Heart left ventricle (tissue), 16 donors: ENCODE measurements around the gene ANKMY2. TPM values are rescaled to one million over a fixed set of nuclear protein-coding genes. Genes with fewer than 3 reads are reported as not detected.

Experiments
- ATAC-seq, 4 donors: fragments of 200-7000 bp; cut with Tn5 transposase; one replicate each; pipeline ENCODE4 v1.9.1; 2020 to 2022; ENCODE audit warnings: moderate library complexity in 4 of 4, mild to moderate bottlenecking in 3 of 4, moderate number of reproducible peaks in 1 of 4
- DNase-seq, 5 donors: peaks; one replicate each; pipeline ENCODE4 v3.0.0-alpha.2; 2020
- H3K27ac ChIP-seq, 12 donors: fragments of 200-600 bp; sonication (generic) in 4 of 12; one replicate each; pipeline versions ENCODE4 v1.5.0 to v1.8.0; 2016 to 2022; ENCODE audit warnings: mild to moderate bottlenecking in 2 of 12
- H3K27me3 ChIP-seq, 9 donors: fragments of 200-600 bp; sonication (generic) in 2 of 9; one replicate each; pipeline versions ENCODE4 v1.5.1 to v1.8.0; 2016 to 2022; ENCODE audit warnings: mild to moderate bottlenecking in 3 of 9
- H3K36me3 ChIP-seq, 9 donors: fragments of 200-600 bp; sonication (generic) in 2 of 9; one replicate each; pipeline versions ENCODE4 v1.5.0 to v1.8.0; 2018 to 2022; ENCODE audit warnings: mild to moderate bottlenecking in 2 of 9
- H3K4me1 ChIP-seq, 12 donors: fragments of 200-600 bp; sonication (generic) in 4 of 12; one replicate each; pipeline versions ENCODE4 v1.5.0 to v1.8.0; 2016 to 2022; ENCODE audit warnings: mild to moderate bottlenecking in 3 of 12
- H3K4me3 ChIP-seq, 12 donors: fragments of 200-600 bp; sonication (generic) in 4 of 12; one replicate each; pipeline versions ENCODE4 v1.5.0 to v1.8.0; 2017 to 2022; ENCODE audit warnings: mild to moderate bottlenecking in 9 of 12, moderate library complexity in 4 of 12
- H3K9me3 ChIP-seq, 12 donors: fragments of 200-600 bp; sonication (generic) in 4 of 12; one replicate each; pipeline versions ENCODE4 v1.5.0 to v1.8.0; 2016 to 2022; ENCODE audit warnings: mild to moderate bottlenecking in 1 of 12
- POLR2A ChIP-seq, 2 donors: fragments of 450-650 bp; IDR thresholded peaks; one replicate each; pipeline ENCODE4 v1.6.1; 2017; ENCODE audit warnings: antibody characterized with exemption in 2 of 2, mild to moderate bottlenecking in 2 of 2, moderate library complexity in 2 of 2
- WGBS, 4 donors: extraction: QIAGEN DNeasy Blood & Tissue Kit in 2 of 4; methylation state at CpG; one replicate each; pipeline versions ENCODE4 v1.1.5 to v1.1.7; 2013 to 2018; 5-methylcytosine and 5-hydroxymethylcytosine counted together
- intact Hi-C, 10 donors: fragments of 100-400 bp; cut with DNase I; formaldehyde crosslinking; loops; one replicate each; pipeline versions ENCODE4 v1.11.1 to v1.14.2; 2022
- polyA plus RNA-seq, 2 donors: library from polyadenylated mRNA; stranded (reverse); fragments of 200-250 nt; gene quantifications; one replicate each; pipeline ENCODE4 v1.2.3, GENCODE V29; 2013
- total RNA-seq, 9 donors: library from RNA; depleted of rRNA in 2 of 9; stranded (reverse); fragments of >200 nt in 2 of 9; fragmentation: NEBNext Ultra II Directional in 3 of 9; extraction: Animal tissue kit (Norgen Biotek cat#: 25700) in 3 of 9; gene quantifications; one replicate each; pipeline versions ENCODE4 v1.1.0 to v1.2.4, GENCODE V29; 2016 to 2023
- TF ChIP-seq, protein P1 (sequence below), 12 donors: fragments of 200-600 bp; sonication (generic) in 4 of 12; IDR thresholded peaks; one replicate each; pipeline versions ENCODE4 v1.5.0 to v1.8.0; 2018 to 2022; ENCODE audit warnings: antibody characterized with exemption in 12 of 12, mild to moderate bottlenecking in 5 of 12
- donor health status: ischemic (EF 13 %, LVEDD 7.1; RV severe dilation, severe dysfunction).
- donor health status: healthy with polysubstance abuse.
- donor health status: DM: no; HTN: yes; CAD: no.
- donor health status: DM: no; HTN: no; CAD: no.
- donor health status: ischemic (EF 25% LVEDD 6.9; RV normal size, moderate dysfunction).
- donor health status: ischemic (EF 25% LVEDD 5.7; RV mildly dilated, moderate dysfunction).
- donor health status: healthy.
- donor health status: DM: yes; HTN: yes; CAD: no.
- donor health status: ischemic (EF 35%, LVEDD 5.7; RV mildly dilated, moderate dysfunction).
- donor health status: nonischemic (EF 11% LVEDD 7.7; RV severe dilation, severe dysfunction).
- donor health status: DM: yes; HTN: yes; CAD: no.
- donor health status: PGD.
- donor health status: ischemic (EF 29% LVEDD 5.4; RV normal size, mild dysfunction).
- donor health status: nonischemic (EF 23%, LVEDD 6.1; RV moderate dilation, normal function).

The ANKMY2 gene
- total and polyA plus RNA-seq, 11 donors, result 10.3 to 44.3 (median 28.0) TPM

DNA sequence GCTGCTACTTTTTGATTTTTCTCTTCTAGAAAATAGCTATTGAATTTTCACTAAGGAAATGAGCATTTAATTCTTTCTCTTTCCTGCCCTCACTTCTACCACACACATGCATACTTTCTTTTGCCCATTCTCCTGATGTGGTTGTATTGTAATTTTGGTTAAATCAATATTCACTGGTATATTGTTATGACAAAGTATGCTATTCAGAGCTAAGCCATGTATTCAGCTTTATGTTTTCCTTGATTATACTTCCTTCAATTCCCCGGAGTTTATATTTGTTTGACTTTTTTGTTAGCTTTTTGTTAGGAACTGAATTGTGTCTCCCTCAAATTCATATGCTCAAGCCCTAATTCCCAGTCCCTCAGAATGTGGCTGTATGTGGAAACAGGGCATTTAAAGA is 94.9 kb downstream of the ANKMY2 start:
- 83 to 88% (median 87%) methylated on average over 1 of the region's 1 CpG for WGBS, 4 donors
- no peaks in the 10 kb centered on the region for H3K27me3 ChIP-seq
- TF ChIP-seq, protein P1, sequence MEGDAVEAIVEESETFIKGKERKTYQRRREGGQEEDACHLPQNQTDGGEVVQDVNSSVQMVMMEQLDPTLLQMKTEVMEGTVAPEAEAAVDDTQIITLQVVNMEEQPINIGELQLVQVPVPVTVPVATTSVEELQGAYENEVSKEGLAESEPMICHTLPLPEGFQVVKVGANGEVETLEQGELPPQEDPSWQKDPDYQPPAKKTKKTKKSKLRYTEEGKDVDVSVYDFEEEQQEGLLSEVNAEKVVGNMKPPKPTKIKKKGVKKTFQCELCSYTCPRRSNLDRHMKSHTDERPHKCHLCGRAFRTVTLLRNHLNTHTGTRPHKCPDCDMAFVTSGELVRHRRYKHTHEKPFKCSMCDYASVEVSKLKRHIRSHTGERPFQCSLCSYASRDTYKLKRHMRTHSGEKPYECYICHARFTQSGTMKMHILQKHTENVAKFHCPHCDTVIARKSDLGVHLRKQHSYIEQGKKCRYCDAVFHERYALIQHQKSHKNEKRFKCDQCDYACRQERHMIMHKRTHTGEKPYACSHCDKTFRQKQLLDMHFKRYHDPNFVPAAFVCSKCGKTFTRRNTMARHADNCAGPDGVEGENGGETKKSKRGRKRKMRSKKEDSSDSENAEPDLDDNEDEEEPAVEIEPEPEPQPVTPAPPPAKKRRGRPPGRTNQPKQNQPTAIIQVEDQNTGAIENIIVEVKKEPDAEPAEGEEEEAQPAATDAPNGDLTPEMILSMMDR (IDR thresholded peaks at IDR 0.05), result no peak
- no peak for TF ChIP-seq POLR2A (IDR thresholded peaks at IDR 0.05)
- ATAC-seq (no peak), DNase-seq (no peak)
- no peaks in the 10 kb centered on the region for H3K9me3 ChIP-seq
- H3K36me3 ChIP-seq, result no peaks in the 10 kb centered on the region
- H3K4me3 ChIP-seq, result no peak overlapping the region
- no peak overlapping the region for H3K27ac ChIP-seq
- H3K4me1 ChIP-seq, result peaks cover 0 to 3% (median 0%) of the 10 kb centered on the region in 12 donors
- intact Hi-C loops, result no loop called here

Other genes with a start within 250 kb of the ANKMY2 start
- gene CRPPA, start 224.2 kb downstream of the ANKMY2 start, total RNA-seq, result 1 to 10 TPM; 1.1 to 8.5 (median 6.0) TPM
- gene CRPPA, start 224.2 kb downstream of the ANKMY2 start, polyA plus RNA-seq, result 1 to 10 TPM in 1 of 2 donors, under 1 TPM in 1; 0.98 to 1.4 TPM
- gene SOSTDC1, start 180.0 kb downstream of the ANKMY2 start, total RNA-seq, result under 1 TPM in 6 of 9 donors, not detected in 3; 0.14 to 0.56 (median 0.20) TPM
- gene SOSTDC1, start 180.0 kb downstream of the ANKMY2 start, polyA plus RNA-seq, result under 1 TPM; 0.07 to 0.19 TPM
- not detected for gene LRRC72, start 118.9 kb downstream of the ANKMY2 start, total RNA-seq
- gene LRRC72, start 118.9 kb downstream of the ANKMY2 start, polyA plus RNA-seq, result not detected
- 100 to 1,000 TPM; 195 to 808 (median 308) TPM for gene BZW2, start 427 bp upstream of the ANKMY2 start, total RNA-seq
- 100 to 1,000 TPM; 214 to 253 TPM for gene BZW2, start 427 bp upstream of the ANKMY2 start, polyA plus RNA-seq
- 10 to 100 TPM in 7 of 9 donors, 1 to 10 TPM in 2; 7.4 to 24.7 (median 12.0) TPM for gene TSPAN13, start 108.0 kb upstream of the ANKMY2 start, total RNA-seq
- 10 to 100 TPM; 16.9 to 39.5 TPM for gene TSPAN13, start 108.0 kb upstream of the ANKMY2 start, polyA plus RNA-seq
- not detected for gene AGR2, start 159.2 kb upstream of the ANKMY2 start, total RNA-seq
- under 1 TPM in 1 of 2 donors, not detected in 1; 0.37 TPM for gene AGR2, start 159.2 kb upstream of the ANKMY2 start, polyA plus RNA-seq
- not detected for gene AGR3, start 236.2 kb upstream of the ANKMY2 start, total RNA-seq
- gene AGR3, start 236.2 kb upstream of the ANKMY2 start, polyA plus RNA-seq, result not detected